ENCODE data around the gene RASAL2.

- TF ChIP-seq YBX1 (IDR thresholded peaks at IDR 0.05) (no peak), CTCF (IDR thresholded peaks at IDR 0.05 in 2 of 3, conservative IDR thresholded peaks at IDR 0.05 in 1 of 3; ENCODE audit: insufficient read depth in 2 of 3, low read depth in 1 of 3, low read length in 3 of 3) (no peak), PML (IDR thresholded peaks at IDR 0.05; ENCODE audit: low read length) (no peak), MAZ (CRISPR knock-in tag; conservative IDR thresholded peaks at IDR 0.05 in 1 of 2, IDR thresholded peaks at IDR 0.05 in 1 of 2) (no peak), SAFB (IDR thresholded peaks at IDR 0.05; ENCODE audit: borderline replicate concordance, low read depth, low read length) (no peak), TARDBP (IDR thresholded peaks at IDR 0.05) (no peak)
Observed at GRCh38 chr1:178411756-178412399, 318.0 kb downstream of the RASAL2 start.

Measured in K562 (cell line).